Osteocyte (in vitro differentiated cells): Measurements from ENCODE around the gene VIPR2. TPM values are rescaled to one million over a fixed set of nuclear protein-coding genes. Genes with fewer than 3 reads are reported as not detected.

ENCODE experiments used
- DNase-seq: peaks from one replicate; pipeline ENCODE4 v3.0.0; 2021; ENCODE audit warnings: mixed read lengths; ENCODE audit not compliant: unreplicated experiment; ENCODE audit errors: extremely low spot score
- H3K27ac Mint-ChIP-seq: one replicate; pipeline ENCODE4 v1.8.0; 2021; ENCODE audit warnings: mild to moderate bottlenecking, mixed read lengths; ENCODE audit not compliant: unreplicated experiment
- H3K27me3 Mint-ChIP-seq: one replicate; pipeline ENCODE4 v1.8.0; 2021; ENCODE audit warnings: mixed read lengths; ENCODE audit not compliant: unreplicated experiment
- H3K36me3 Mint-ChIP-seq: one replicate; pipeline ENCODE4 v1.8.0; 2021; ENCODE audit warnings: mixed read lengths; ENCODE audit not compliant: unreplicated experiment
- H3K4me1 Mint-ChIP-seq: one replicate; pipeline ENCODE4 v1.8.0; 2021; ENCODE audit warnings: mixed read lengths; ENCODE audit not compliant: unreplicated experiment
- H3K4me3 Mint-ChIP-seq: one replicate; pipeline ENCODE4 v1.8.0; 2021; ENCODE audit warnings: mild to moderate bottlenecking, moderate library complexity, mixed read lengths; ENCODE audit not compliant: unreplicated experiment
- H3K9me3 Mint-ChIP-seq: one replicate; pipeline ENCODE4 v1.8.0; 2021; ENCODE audit warnings: mixed read lengths; ENCODE audit not compliant: unreplicated experiment
- CTCF ChIP-seq: fragments of 200-600 bp; sonication (generic); IDR thresholded peaks from 2 replicates; pipeline ENCODE4 v1.5.0; 2021; ENCODE audit warnings: antibody characterized with exemption, mild to moderate bottlenecking, moderate library complexity
- total RNA-seq: library from RNA; stranded (reverse); gene quantifications from 2 replicates; pipeline ENCODE4 v1.2.1, GENCODE V29; 2021

Gene VIPR2
- total RNA-seq, 1 donor from 2014 or later, result 0.19 TPM

GRCh38 chr7:159022238-159022993 is 122.3 kb downstream of the VIPR2 start:
- Mint-ChIP-seq H3K27me3 (peaks cover 17% of the 10 kb centered on the region), H3K36me3 (no peaks in the 10 kb centered on the region), H3K27ac (no peak overlapping the region), H3K4me1 (peaks cover 28% of the 10 kb centered on the region), H3K9me3 (no peaks in the 10 kb centered on the region), H3K4me3 (no peak overlapping the region)
- DNase-seq, result no peak
- TF ChIP-seq CTCF, result no peak

GRCh38 chr7:159020987-159021386 is 123.7 kb downstream of the VIPR2 start:
- H3K27ac Mint-ChIP-seq, result no peak overlapping the region
- H3K27me3 Mint-ChIP-seq, result peaks cover 4% of the 10 kb centered on the region
- TF ChIP-seq CTCF, result no peak
- no peak for DNase-seq
- H3K9me3 Mint-ChIP-seq, result no peaks in the 10 kb centered on the region
- peaks cover 16% of the 10 kb centered on the region for H3K4me1 Mint-ChIP-seq
- no peak overlapping the region for H3K4me3 Mint-ChIP-seq
- no peaks in the 10 kb centered on the region for H3K36me3 Mint-ChIP-seq

DNA sequence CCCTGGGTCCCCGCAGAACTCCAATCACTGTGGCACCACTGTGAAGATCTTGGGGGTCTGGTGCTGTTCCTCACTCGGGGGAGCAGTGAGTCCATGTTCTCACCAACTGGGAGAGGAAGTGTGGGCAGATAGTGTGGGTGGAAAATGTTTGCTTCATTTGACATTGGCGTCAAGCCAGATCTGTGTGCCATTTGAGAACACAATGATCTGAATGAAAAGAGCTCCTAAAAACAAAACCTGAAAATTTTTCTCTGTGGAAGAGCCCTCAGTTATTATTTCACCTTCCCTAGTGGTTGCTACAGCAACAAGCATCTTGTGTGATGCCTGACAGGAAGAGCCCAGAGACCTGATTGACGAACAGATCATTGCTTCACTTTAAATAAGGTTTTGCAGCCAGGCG is 125.6 kb downstream of the VIPR2 start:
- no peaks in the 10 kb centered on the region for H3K36me3 Mint-ChIP-seq
- no peak overlapping the region for H3K4me3 Mint-ChIP-seq
- no peak overlapping the region for H3K27ac Mint-ChIP-seq
- no peaks in the 10 kb centered on the region for H3K9me3 Mint-ChIP-seq
- no peak for DNase-seq
- peaks cover 26% of the 10 kb centered on the region for H3K4me1 Mint-ChIP-seq
- no peaks in the 10 kb centered on the region for H3K27me3 Mint-ChIP-seq
- no peak for TF ChIP-seq CTCF

DNA sequence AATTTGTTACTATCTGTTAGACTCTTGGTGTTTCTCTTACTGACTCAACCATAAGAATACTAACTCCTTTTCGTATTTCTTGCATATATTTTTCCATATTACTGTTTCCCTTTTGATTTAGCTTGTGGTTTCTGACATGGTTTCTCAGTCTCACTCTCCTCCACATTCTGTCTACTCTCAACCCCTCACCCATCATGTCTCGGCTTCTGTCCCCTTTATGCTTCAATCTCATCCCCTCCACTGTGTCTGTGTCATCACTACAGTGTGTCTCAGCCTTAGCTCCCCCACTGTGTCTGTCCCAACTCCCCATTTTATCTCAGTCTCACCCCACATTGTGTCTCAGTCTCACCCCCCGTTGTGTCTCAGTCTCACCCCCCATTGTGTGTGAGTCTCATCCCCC is 126.9 kb downstream of the VIPR2 start:
- Mint-ChIP-seq H3K4me3 (no peak overlapping the region), H3K27ac (no peak overlapping the region), H3K36me3 (no peaks in the 10 kb centered on the region), H3K9me3 (no peaks in the 10 kb centered on the region), H3K4me1 (peaks cover 28% of the 10 kb centered on the region), H3K27me3 (no peaks in the 10 kb centered on the region)
- TF ChIP-seq CTCF, result no peak
- DNase-seq, result no peak

DNA sequence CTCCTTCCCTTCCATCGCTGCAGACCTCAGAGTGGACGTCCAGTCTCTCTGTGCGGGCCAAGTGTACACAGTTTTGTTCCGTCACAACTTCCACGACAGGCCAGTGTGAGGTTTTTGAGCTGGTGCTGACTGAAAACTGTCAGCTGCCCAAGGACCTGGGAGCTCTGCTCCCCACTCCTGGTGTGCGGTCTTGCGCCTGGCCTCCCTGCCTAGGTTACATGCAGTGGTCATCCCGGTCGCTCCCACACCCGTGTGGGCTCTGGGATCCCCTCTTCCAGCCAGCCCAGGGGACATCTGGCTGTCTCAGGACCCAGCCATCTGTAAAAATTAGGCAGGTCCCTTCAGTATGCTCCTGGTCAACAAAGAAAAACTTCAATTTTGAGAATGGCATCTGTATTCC is 127.5 kb downstream of the VIPR2 start:
- no peak for DNase-seq
- peaks cover 29% of the 10 kb centered on the region for H3K4me1 Mint-ChIP-seq
- H3K9me3 Mint-ChIP-seq, result no peaks in the 10 kb centered on the region
- H3K4me3 Mint-ChIP-seq, result no peak overlapping the region
- no peaks in the 10 kb centered on the region for H3K36me3 Mint-ChIP-seq
- H3K27ac Mint-ChIP-seq, result no peak overlapping the region
- H3K27me3 Mint-ChIP-seq, result no peaks in the 10 kb centered on the region
- TF ChIP-seq CTCF, result no peak
